GM23248 (cell line): ENCODE results near the gene LUC7L.

ENCODE experiments used
- EZH2 ChIP-seq: fragments of 200-600 bp; sonication (generic); IDR thresholded peaks from 2 replicates; pipeline ENCODE4 v1.6.1; 2018; ENCODE audit warnings: antibody characterized with exemption, mild to moderate bottlenecking; ENCODE audit not compliant: insufficient read depth, poor library complexity, severe bottlenecking
- EZH2phosphoT487 ChIP-seq: fragments of 200-600 bp; sonication (generic); IDR thresholded peaks from 2 replicates; pipeline ENCODE4 v1.6.1; 2018; ENCODE audit warnings: antibody characterized with exemption, moderate library complexity, mild to moderate bottlenecking, low read depth; ENCODE audit not compliant: insufficient read depth

DNA sequence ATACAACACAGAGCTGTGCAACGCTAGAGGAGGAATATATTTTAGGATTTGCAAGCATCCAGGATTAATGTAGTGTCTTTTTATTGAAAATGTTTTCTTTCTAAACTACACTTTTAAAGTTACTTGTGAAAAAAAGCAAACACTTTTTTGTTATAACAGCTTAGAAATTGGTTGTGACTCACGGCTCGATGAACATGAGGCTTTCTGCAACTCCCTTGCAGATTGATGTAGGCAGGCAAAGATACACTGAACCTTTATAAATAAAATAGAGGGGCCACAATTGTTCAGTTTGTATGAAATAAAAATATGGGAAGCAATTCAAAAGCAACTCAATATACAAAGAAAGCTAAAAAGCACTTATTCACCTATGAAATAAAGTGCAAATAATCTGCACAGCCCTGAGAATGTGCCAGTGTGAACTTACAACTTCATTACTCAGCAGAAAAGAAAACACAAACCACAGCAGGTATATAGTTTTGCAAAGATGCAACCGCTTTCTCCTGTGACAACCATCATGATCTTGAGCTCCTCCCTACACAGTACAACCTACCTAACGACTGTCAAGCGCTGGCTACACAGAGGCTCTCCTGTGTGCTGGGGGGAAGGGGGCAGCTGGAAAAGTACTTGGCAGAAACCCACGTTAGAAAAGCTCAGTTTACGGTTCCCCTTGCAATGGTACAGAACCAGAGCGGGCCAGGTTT lies 948 bp downstream of the LUC7L start:
- TF ChIP-seq EZH2 = no peak
- TF ChIP-seq EZH2phosphoT487 = no peak
